Suprapubic skin (tissue), 3 donors: Measurements from ENCODE around the gene CCSER1.

Experiments used
- EP300 ChIP-seq: sonication (generic); formaldehyde crosslinking; IDR thresholded peaks from one replicate; pipeline ENCODE4 v1.6.1; 2017; ENCODE audit warnings: antibody characterized with exemption
- POLR2A ChIP-seq, 2 donors: fragments of 450-650 bp; IDR thresholded peaks; one replicate each; pipeline ENCODE4 v1.6.1; 2017; ENCODE audit warnings: antibody characterized with exemption in 2 of 2, mild to moderate bottlenecking in 2 of 2, moderate library complexity in 2 of 2
- TF ChIP-seq, protein P1 (sequence below), 2 donors: fragments of 200-600 bp in 1 of 2; fragments of 450-650 bp in 1 of 2; sonication (generic) in 1 of 2; IDR thresholded peaks; one replicate each; pipeline ENCODE4 v1.5.1; 2016 to 2019; ENCODE audit warnings: antibody characterized with exemption in 2 of 2, mild to moderate bottlenecking in 1 of 2, moderate library complexity in 1 of 2

DNA sequence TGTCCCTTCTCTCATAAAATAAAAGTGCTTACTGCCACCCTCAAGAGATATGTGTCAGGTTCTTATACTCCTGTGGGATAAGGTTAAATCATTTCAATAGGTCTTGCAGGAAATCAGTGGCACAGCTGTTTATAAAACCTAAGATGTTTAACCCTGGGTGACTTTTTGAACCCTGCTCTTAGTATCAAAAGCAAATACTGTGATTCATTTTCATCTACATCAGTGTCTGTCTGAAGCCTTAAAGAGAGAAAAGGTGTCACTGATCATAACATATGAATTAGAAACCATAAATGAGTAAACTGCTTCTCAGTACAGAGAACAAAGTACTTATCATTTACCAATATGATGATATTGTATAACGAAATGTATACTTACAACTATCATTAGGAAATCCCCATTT, 59.0 kb downstream of the CCSER1 start:
- TF ChIP-seq EP300, result no peak
- TF ChIP-seq, protein P1, sequence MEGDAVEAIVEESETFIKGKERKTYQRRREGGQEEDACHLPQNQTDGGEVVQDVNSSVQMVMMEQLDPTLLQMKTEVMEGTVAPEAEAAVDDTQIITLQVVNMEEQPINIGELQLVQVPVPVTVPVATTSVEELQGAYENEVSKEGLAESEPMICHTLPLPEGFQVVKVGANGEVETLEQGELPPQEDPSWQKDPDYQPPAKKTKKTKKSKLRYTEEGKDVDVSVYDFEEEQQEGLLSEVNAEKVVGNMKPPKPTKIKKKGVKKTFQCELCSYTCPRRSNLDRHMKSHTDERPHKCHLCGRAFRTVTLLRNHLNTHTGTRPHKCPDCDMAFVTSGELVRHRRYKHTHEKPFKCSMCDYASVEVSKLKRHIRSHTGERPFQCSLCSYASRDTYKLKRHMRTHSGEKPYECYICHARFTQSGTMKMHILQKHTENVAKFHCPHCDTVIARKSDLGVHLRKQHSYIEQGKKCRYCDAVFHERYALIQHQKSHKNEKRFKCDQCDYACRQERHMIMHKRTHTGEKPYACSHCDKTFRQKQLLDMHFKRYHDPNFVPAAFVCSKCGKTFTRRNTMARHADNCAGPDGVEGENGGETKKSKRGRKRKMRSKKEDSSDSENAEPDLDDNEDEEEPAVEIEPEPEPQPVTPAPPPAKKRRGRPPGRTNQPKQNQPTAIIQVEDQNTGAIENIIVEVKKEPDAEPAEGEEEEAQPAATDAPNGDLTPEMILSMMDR (IDR thresholded peaks at IDR 0.05), result no peak
- TF ChIP-seq POLR2A (IDR thresholded peaks at IDR 0.05), result no peak
